Left lobe of liver (tissue), 2 donors: ENCODE results near the gene TBC1D22A. TPM values are rescaled to one million over a fixed set of nuclear protein-coding genes. Genes with fewer than 3 reads are reported as not detected.

Experiments used
- ATAC-seq: fragments of 200-7000 bp; cut with Tn5 transposase; one replicate; pipeline ENCODE4 v1.9.1; 2020; ENCODE audit warnings: mild to moderate bottlenecking, moderate library complexity
- DNase-seq: peaks from one replicate; pipeline ENCODE4 v3.0.0-alpha.2; 2020; ENCODE audit warnings: low spot score
- total RNA-seq: library from RNA; stranded (reverse); gene quantifications from one replicate; pipeline ENCODE4 v1.2.1, GENCODE V29; 2021
- donor health status: DM: no; HTN: no; CAD: no; lungs with moderate emphysema.
- donor health status: DM: no; HTN: yes; CAD: no.

Gene TBC1D22A
- total RNA-seq, 1 donor from 2014 or later = 12.4 TPM

- ATAC-seq (no peak), DNase-seq (no peak)
Measured at GRCh38 chr22:46852771-46853170, 90.3 kb downstream of the TBC1D22A start.

- no peak for ATAC-seq
- no peak for DNase-seq
Measured at GRCh38 chr22:46853191-46853590, 90.7 kb downstream of the TBC1D22A start.

GRCh38 chr22:46854125-46854870, 91.8 kb downstream of the TBC1D22A start:
- ATAC-seq (peak; percentile 80), DNase-seq (no peak)

GRCh38 chr22:46855681-46856080, 93.2 kb downstream of the TBC1D22A start:
- DNase-seq = no peak
- no peak for ATAC-seq

- ATAC-seq (no peak), DNase-seq (no peak)
Measured at GRCh38 chr22:46856661-46857060, 94.2 kb downstream of the TBC1D22A start.

GRCh38 chr22:46857142-46857884, 94.9 kb downstream of the TBC1D22A start:
- DNase-seq (no peak), ATAC-seq (no peak)

- no peak for ATAC-seq
- DNase-seq = no peak
Measured at GRCh38 chr22:46857885-46858143, 95.4 kb downstream of the TBC1D22A start.

GRCh38 chr22:46858181-46858771, 95.8 kb downstream of the TBC1D22A start:
- ATAC-seq = no peak
- no peak for DNase-seq

GRCh38 chr22:46860562-46860961, 98.1 kb downstream of the TBC1D22A start:
- DNase-seq = no peak
- no peak for ATAC-seq

- ATAC-seq (no peak), DNase-seq (no peak)
Measured at GRCh38 chr22:46861468-46862367, 99.3 kb downstream of the TBC1D22A start.

- ATAC-seq = no peak
- no peak for DNase-seq
Measured at GRCh38 chr22:46862418-46863324, 100.2 kb downstream of the TBC1D22A start.

- ATAC-seq (peak; percentile 40), DNase-seq (no peak)
Measured at GRCh38 chr22:46863794-46864193, 101.3 kb downstream of the TBC1D22A start.

GRCh38 chr22:46864314-46865051, 102.0 kb downstream of the TBC1D22A start:
- ATAC-seq (peak; percentile 87), DNase-seq (peak; percentile 71)

GRCh38 chr22:46865052-46865434, 102.6 kb downstream of the TBC1D22A start:
- ATAC-seq = no peak
- DNase-seq = no peak

GRCh38 chr22:46865642-46866041, 103.2 kb downstream of the TBC1D22A start:
- ATAC-seq (no peak), DNase-seq (no peak)

- DNase-seq (no peak), ATAC-seq (no peak)
Measured at GRCh38 chr22:46866591-46866990, 104.1 kb downstream of the TBC1D22A start.

- ATAC-seq (no peak), DNase-seq (no peak)
Measured at GRCh38 chr22:46867106-46867505, 104.7 kb downstream of the TBC1D22A start.

GRCh38 chr22:46869329-46869728, 106.9 kb downstream of the TBC1D22A start:
- no peak for ATAC-seq
- DNase-seq = no peak

GRCh38 chr22:46869831-46870441, 107.5 kb downstream of the TBC1D22A start:
- ATAC-seq = peak; percentile 71

More at GRCh38 chr22:46869831-46870441, 107.5 kb downstream of the TBC1D22A start:
- DNase-seq = no peak
